ENCODE data around the gene C2CD4C. TPM values are rescaled to one million over a fixed set of nuclear protein-coding genes. Genes with fewer than 3 reads are reported as not detected.

The C2CD4C gene
- total RNA-seq, 1 experiment from 2014 or later = 0.43 TPM

- H3K4me1 ChIP-seq = no peaks in the 10 kb centered on the region
- H3K36me3 ChIP-seq (ENCODE audit: control insufficient read depth, insufficient read depth, low read length) = no peaks in the 10 kb centered on the region
- no TSS peak for BruUV-seq (replicated peaks)
- no peaks in the 10 kb centered on the region for H3K27me3 Mint-ChIP-seq (ENCODE audit: insufficient read depth, unreplicated experiment)
- H3K4me3 Mint-ChIP-seq (ENCODE audit: unreplicated experiment) = no peak overlapping the region
- POLR2A ChIA-PET = no interaction called here
- DNase-seq = no peak
- no peaks in the 10 kb centered on the region for H3K9me3 Mint-ChIP-seq (ENCODE audit: unreplicated experiment)
- intact Hi-C loops (cut with micrococcal nuclease; ENCODE audit: unreplicated experiment) = no loop called here
- no peaks in the 10 kb centered on the region for H3K4me1 Mint-ChIP-seq (ENCODE audit: low read depth, unreplicated experiment)
- no peak overlapping the region for H3K4me3 ChIP-seq (ENCODE audit: low read depth, low read length)
- TF ChIP-seq CTCF (IDR thresholded peaks at IDR 0.05; ENCODE audit: insufficient read depth in 1 of 2, low read depth in 1 of 2, low read length in 1 of 2, severe bottlenecking in 1 of 2, unreplicated experiment in 1 of 2) = no peak
- H3K36me3 Mint-ChIP-seq (ENCODE audit: insufficient read depth, unreplicated experiment) = no peaks in the 10 kb centered on the region
- H3K27me3 ChIP-seq (replicated peaks; ENCODE audit: control insufficient read depth, insufficient read depth, low read length) = no peaks in the 10 kb centered on the region
- 0 out of 2 replicates have a peak, but pooled peaks cover 2% of the 10 kb centered on the region for H3K9me3 ChIP-seq
- no peak overlapping the region for H3K27ac Mint-ChIP-seq (ENCODE audit: unreplicated experiment)
- CTCF ChIA-PET = no interaction called here
Measured at GRCh38 chr19:456547-457110, 47.7 kb upstream of the C2CD4C start.

DNA sequence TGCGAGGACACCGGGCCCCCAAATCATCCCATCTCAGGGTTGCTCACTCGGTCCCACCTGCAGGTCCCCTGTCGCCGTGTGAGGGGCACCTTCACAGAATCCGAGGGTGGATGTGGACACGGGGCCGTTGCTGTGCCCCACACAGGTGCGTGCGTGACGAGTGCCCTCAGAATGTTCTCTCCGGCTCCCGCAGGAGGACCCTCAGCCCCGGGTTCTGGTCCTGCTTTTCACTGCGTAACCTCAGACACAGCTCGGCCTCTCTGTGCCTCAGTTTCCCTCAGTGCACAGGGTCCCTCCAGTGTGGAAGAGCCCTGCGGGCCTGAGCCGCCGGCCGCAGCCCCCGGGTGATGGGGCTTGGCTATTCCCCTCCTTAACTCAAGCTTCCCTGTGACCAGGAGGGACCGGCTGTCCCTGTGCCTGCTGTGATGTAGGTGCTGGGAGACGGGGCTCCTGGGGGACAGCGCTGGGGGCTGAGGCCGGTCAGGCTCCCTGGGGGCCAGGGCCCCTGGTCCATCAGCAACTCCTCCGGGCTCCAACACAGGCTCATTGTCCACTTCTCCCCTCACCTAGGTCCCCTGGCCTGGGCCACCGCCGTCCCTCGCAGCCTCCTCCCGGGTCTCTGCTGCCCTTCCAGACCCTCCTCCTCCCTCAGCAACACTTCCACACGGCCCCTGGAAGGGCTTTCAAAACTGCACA lies 47.1 kb upstream of the C2CD4C start:
- Histone ChIP-seq H3K27me3 (replicated peaks; ENCODE audit: control insufficient read depth, insufficient read depth, low read length) (no peaks in the 10 kb centered on the region), H3K36me3 (ENCODE audit: control insufficient read depth, insufficient read depth, low read length) (no peaks in the 10 kb centered on the region), H3K4me1 (no peaks in the 10 kb centered on the region), H3K4me3 (ENCODE audit: low read depth, low read length) (no peak overlapping the region), H3K9me3 (0 out of 2 replicates have a peak, but pooled peaks cover 6% of the 10 kb centered on the region)
- no peaks in the 10 kb centered on the region for H3K27me3 Mint-ChIP-seq (ENCODE audit: insufficient read depth, unreplicated experiment)
- TF ChIP-seq CTCF (IDR thresholded peaks at IDR 0.05; ENCODE audit: insufficient read depth in 1 of 2, low read depth in 1 of 2, low read length in 1 of 2, severe bottlenecking in 1 of 2, unreplicated experiment in 1 of 2) = no peak
- CTCF ChIA-PET = no interaction called here
- H3K4me3 Mint-ChIP-seq (ENCODE audit: unreplicated experiment) = no peak overlapping the region
- POLR2A ChIA-PET = no interaction called here
- no peaks in the 10 kb centered on the region for H3K4me1 Mint-ChIP-seq (ENCODE audit: low read depth, unreplicated experiment)
- no peaks in the 10 kb centered on the region for H3K9me3 Mint-ChIP-seq (ENCODE audit: unreplicated experiment)
- intact Hi-C loops (cut with micrococcal nuclease; ENCODE audit: unreplicated experiment) = no loop called here
- H3K36me3 Mint-ChIP-seq (ENCODE audit: insufficient read depth, unreplicated experiment) = no peaks in the 10 kb centered on the region
- no TSS peak for BruUV-seq (replicated peaks)
- no peak for DNase-seq
- H3K27ac Mint-ChIP-seq (ENCODE audit: unreplicated experiment) = no peak overlapping the region

DNA sequence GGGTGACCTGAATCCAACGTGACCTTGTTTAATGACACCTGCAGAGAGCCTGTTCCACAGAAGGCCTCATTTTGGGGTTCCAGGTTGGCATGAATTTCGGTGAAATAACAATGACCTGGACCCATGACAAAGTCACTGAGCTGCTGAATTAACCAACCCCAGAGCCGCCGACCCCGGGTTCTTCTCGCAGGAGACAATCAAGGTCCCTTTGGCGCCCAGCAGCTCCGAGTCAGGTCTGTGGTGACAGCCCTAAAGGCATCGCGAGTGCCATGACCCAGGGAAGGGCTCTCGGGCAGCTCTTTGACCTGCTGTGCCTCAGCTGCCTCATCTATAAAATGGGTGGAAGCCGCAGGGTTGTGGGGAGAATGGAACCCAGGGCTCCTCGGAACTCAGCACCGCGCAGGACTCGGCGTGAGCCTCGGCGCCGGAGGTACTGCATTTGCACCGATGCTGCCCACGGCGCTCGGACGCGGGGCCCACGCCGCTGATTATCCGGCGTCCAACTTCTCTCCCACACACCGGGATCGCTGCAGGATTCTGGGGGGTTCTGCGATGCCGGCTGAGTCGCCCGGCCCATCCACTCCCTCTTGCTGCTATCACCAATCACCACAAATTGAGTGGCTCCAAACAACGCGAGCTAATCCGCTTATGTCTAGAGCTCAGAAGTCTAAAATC lies 46.2 kb upstream of the C2CD4C start:
- no peaks in the 10 kb centered on the region for H3K27me3 Mint-ChIP-seq (ENCODE audit: insufficient read depth, unreplicated experiment)
- Histone ChIP-seq H3K4me1 (no peaks in the 10 kb centered on the region), H3K9me3 (0 out of 2 replicates have a peak, but pooled peaks cover 6% of the 10 kb centered on the region), H3K36me3 (ENCODE audit: control insufficient read depth, insufficient read depth, low read length) (no peaks in the 10 kb centered on the region), H3K4me3 (ENCODE audit: low read depth, low read length) (no peak overlapping the region), H3K27me3 (replicated peaks; ENCODE audit: control insufficient read depth, insufficient read depth, low read length) (no peaks in the 10 kb centered on the region)
- no peak overlapping the region for H3K4me3 Mint-ChIP-seq (ENCODE audit: unreplicated experiment)
- H3K9me3 Mint-ChIP-seq (ENCODE audit: unreplicated experiment) = no peaks in the 10 kb centered on the region
- intact Hi-C loops (cut with micrococcal nuclease; ENCODE audit: unreplicated experiment) = no loop called here
- H3K27ac Mint-ChIP-seq (ENCODE audit: unreplicated experiment) = no peak overlapping the region
- no peak for DNase-seq
- ChIA-PET POLR2A (no interaction called here), CTCF (no interaction called here)
- H3K4me1 Mint-ChIP-seq (ENCODE audit: low read depth, unreplicated experiment) = no peaks in the 10 kb centered on the region
- no peaks in the 10 kb centered on the region for H3K36me3 Mint-ChIP-seq (ENCODE audit: insufficient read depth, unreplicated experiment)
- BruUV-seq (replicated peaks) = no TSS peak
- TF ChIP-seq CTCF (IDR thresholded peaks at IDR 0.05; ENCODE audit: insufficient read depth in 1 of 2, low read depth in 1 of 2, low read length in 1 of 2, severe bottlenecking in 1 of 2, unreplicated experiment in 1 of 2) = no peak

All from Caco-2 (cell line).